Stimulated activated CD4-positive, alpha-beta T cell treated with anti-CD3 and anti-CD28 coated beads, Interleukin-2, amount 100 ng/mL, for 48 hours (primary cell): Measurements from ENCODE around the gene LYPD3.
"Not testable (repeated sequence)": the region's sequence is repeated elsewhere in the genome, so short reads cannot be mapped to it uniquely, and the experiment has no call there.

Experiments used
- DNase-seq, 2 donors: peaks; one replicate each; pipeline ENCODE4 v3.0.0-alpha.2; 2020

Gene LYPD3

GRCh38 chr19:43460362-43461016 is 4.9 kb downstream of the LYPD3 start:
- DNase-seq, result no peak

DNA sequence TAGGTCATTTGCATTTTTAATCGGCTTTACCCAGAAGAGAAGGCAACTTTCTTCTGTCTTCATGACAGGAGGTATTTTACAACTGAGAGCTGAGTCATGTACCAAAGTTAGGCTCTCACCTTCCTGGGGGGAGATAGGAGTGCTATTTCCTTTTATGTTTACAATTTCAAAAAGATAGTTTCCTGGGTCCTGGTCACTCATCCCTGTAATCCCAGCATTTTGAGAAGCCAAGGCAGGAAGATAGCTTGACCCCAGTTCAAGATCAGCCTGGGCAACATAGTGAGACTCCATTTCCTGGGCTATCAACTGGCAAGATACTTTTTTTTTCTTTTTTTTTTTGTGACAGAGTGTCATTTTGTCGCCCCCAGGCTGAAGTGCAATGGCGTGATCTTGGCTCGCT is 7.6 kb downstream of the LYPD3 start:
- no peak for DNase-seq

DNA sequence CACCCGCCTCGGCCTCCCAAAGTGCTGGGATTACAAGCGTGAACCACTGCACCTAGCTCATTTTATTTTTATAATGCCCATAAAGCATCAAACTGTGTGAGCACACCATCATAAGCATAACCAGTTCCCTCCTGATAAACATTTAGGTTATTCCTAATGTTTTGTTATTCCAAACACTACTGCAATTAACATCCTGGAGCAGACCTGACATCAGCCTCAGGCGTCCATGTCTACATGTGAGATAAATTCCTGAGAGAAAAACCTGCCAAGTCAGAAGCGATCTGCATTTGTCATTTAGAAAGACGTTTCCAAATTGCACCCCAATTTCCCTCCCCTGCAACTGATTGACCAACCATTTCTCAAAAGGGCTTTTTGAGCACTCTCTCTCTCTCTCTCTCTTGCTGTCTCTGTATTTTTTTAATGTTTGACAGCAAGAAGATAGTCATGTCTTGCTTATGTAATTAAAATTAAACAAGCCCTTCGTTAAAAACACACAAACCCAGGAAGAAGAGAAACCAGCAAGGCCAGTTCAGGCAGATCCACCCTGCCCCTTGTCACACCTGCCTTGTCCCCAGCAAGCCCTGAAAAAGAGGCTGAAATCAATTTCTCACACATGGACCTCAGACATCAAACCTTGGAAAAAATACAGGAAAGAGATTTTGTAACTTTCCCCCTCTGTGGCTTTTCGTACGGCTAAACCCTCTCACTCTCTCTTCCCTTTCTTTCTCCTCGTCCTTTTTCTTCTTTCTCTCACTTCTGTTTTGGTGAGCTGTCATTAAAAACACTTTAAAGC is 9.9 kb downstream of the LYPD3 start:
- DNase-seq, result no peak

GRCh38 chr19:43454031-43454430 is 11.4 kb downstream of the LYPD3 start:
- no peak for DNase-seq

- no peak for DNase-seq
Measured at GRCh38 chr19:43452582-43452981, 12.8 kb downstream of the LYPD3 start.

DNA sequence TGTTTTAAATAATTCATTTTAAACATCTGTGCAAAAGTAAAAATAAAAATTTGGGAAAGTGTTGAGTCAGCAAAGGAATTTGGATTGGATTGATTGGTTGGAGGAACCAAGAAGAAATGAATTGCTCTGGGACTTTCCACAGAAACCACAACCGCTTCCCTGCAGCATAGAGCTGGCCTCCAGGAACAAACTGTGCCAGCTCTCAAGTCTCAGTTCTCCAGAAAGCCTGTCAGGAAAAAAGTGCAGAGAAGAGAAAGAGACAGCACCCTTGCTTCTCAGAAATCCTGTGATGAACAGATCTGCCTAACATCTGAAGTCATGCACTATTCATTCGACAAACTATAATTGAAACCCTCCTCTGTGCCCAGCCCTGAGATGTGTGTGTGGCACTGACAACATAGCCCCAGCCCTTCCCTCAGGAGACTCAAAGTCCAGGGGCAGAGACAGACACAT is 14.8 kb downstream of the LYPD3 start:
- DNase-seq, result no peak

DNA sequence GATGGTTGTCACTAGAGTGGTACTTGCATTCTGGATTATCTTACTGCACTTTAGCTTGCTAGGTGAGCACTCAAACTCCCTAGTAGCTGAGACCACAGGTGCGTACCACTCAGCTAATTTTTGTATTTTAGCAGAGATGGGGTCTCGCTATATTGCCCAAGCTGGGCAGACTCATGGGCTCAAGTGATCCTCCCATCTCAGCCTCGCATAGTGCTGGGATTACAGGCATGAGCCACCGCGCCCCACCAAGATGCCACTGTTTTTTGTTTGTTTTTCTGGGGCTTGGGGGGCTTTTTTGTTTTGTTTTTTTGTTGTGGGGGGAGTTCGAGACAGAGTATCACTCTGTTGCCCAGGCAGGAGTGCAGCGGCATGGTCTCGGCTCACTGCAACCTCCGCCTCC is 17.8 kb downstream of the LYPD3 start:
- DNase-seq, result no peak

GRCh38 chr19:43446746-43447489 is 18.5 kb downstream of the LYPD3 start:
- DNase-seq, result peak; percentile 72 to 80

GRCh38 chr19:43445426-43445825 is 20.0 kb downstream of the LYPD3 start:
- DNase-seq, result no peak

- DNase-seq, result no peak
Measured at GRCh38 chr19:43444531-43445287, 20.7 kb downstream of the LYPD3 start.

DNA sequence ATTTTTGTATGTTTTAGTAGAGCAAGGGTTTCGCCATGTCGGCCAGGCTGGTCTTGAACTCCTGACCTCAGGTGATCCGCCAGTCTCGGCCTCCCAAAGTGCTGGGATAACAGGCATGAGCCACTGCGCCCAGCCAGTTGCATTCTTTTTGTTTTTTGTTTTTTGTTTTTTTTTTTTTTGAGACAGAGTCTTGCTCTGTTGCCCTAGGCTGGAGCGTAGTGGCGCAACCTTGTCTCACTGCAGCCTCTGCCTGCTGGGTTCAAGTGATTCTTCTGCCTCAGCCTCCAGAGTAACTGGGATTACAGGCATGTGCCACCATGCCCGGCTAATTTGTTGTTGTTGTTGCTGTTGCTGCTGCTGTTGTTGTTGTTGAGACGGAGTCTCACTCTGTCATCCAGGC is 21.3 kb downstream of the LYPD3 start:
- DNase-seq, result not testable (repeated sequence)

GRCh38 chr19:43441716-43442115 is 23.7 kb downstream of the LYPD3 start:
- no peak for DNase-seq

- no peak for DNase-seq
Measured at GRCh38 chr19:43439709-43440063, 25.7 kb downstream of the LYPD3 start.

DNA sequence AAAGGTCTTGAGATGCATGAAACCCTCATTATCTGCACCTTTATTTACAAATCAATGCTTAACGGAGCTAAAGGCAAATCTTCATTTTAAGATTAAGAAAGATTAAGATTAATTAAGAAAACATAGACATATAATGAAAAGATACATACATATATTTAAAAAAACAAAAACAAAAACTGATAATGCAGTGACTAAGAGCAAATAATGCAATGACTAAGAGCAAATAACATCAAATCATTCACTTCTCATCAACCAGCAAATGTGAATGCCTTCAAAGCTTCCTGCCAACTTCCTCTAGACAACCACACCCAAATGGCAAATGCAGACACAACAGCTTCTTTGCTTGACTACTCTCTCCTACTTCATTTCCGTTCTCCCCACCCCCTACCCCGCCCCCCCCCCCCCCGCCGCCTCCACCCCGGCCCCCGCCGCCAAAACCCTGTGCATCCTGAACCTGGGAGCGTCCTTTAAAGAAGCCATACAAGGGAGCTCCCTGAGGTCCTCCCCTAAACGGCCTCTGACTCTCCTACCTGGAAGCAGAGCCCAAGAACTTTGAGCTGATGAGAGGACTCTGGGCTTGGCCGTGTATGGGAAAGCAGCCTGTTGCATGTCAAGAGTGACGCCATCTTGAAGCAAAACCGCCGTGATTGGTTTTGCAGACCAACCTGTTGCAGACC is 26.2 kb downstream of the LYPD3 start:
- DNase-seq, result no peak

DNA sequence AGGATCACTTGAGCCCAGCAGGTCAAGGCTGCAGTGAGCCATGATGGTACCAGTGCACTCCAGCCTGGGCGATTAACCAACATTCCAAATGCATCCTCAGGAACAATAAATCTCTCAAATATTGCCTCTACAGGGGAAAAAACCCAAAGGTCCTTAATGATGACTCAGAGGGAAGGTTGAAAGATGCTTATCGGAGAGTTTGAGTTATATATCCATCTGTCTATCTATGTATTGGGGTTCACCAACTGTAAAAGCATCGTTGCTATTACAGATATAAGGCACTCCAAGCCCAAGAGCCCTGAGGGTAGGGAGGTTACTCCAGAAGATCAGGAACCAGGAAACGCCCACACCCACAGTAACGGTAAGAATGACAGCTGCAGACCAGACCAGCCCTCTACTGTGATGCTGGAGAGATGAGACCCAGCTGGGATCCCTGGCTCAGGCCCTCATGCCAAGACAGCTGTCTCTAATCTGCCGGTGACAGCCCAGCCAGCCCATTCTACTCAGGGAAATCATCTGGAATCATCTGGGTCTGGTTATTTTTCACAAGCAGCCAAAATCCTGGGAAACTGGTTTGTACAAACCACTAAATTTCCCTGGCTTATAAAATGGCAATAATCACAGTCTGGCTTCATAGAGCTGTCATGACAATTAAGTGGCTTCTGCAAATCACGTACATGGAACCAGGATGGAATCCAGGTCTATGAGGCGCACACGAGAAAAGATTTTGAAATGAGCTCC is 26.9 kb downstream of the LYPD3 start:
- DNase-seq, result no peak

GRCh38 chr19:43437712-43438111 is 27.7 kb downstream of the LYPD3 start:
- DNase-seq, result no peak

DNA sequence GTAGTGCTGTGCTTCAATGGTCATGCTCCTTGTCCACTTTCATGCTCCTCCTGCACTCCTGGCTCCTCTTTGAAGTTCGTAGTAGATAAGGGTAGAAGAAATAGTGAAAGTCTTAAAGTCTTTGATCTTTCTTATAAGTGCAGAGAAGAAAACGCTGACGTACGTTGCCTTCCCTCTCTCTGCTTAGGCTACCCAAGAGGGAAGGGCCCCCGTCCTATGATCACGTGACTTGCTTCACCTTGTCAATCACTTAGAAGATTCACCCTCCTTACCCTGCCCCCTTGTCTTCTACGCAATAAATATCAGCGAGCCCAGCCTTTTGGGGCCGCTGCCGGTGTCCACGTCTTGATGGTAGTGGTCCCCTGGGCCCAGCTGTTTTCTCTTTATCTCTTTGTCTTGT is 28.1 kb downstream of the LYPD3 start:
- DNase-seq, result not testable (repeated sequence)

- no peak for DNase-seq
Measured at GRCh38 chr19:43435775-43436174, 29.6 kb downstream of the LYPD3 start.

DNA sequence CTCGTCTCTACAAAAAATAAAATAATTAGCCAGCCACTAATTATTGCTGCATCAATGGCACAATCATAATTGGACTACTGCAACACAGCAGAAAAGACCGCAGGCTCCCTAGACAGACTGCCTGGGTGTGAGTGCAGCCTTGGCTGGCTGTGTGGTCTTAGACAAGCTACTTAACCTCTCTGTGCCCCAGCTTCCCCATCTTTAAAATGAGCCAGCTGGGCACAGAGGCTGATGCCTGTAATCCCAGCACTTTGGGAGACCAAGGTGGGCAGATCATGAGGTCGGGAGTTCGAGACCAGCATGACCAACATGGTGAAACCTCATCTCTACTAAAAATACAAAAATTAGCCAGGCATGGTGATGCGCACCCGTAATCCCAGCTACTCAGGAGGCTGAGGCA is 31.7 kb downstream of the LYPD3 start:
- DNase-seq, result no peak

GRCh38 chr19:43433358-43433673 is 32.1 kb downstream of the LYPD3 start:
- no peak for DNase-seq

GRCh38 chr19:43430976-43431375 is 34.4 kb downstream of the LYPD3 start:
- no peak for DNase-seq

- no peak for DNase-seq
Measured at GRCh38 chr19:43430142-43430710, 35.2 kb downstream of the LYPD3 start.
